Activated CD4-positive, CD25-positive, alpha-beta regulatory T cell (primary cell): ENCODE results near the gene MCAT.
"Not testable (repeated sequence)": the region's sequence is repeated elsewhere in the genome, so short reads cannot be mapped to it uniquely, and the experiment has no call there.

Experiments
- DNase-seq, 4 experiments: peaks; one replicate each; lab custom pipeline; 2025; lab: John Stamatoyannopoulos, UW

Gene MCAT

GRCh38 chr22:43127166-43127908, 15.9 kb downstream of the MCAT start:
- DNase-seq = no peak

- no peak for DNase-seq
These were observed 16.6 kb downstream of the MCAT start for GRCh38 chr22:43126501-43127165.

- no peak for DNase-seq
These were observed 24.2 kb downstream of the MCAT start for GRCh38 chr22:43118953-43119458.

- DNase-seq = no peak
These were observed 25.0 kb downstream of the MCAT start for GRCh38 chr22:43118024-43118849.

- DNase-seq = no peak
These were observed 26.3 kb downstream of the MCAT start for GRCh38 chr22:43116932-43117331.

GRCh38 chr22:43114958-43115357, 28.2 kb downstream of the MCAT start:
- DNase-seq = no peak

- DNase-seq = no peak
These were observed 29.5 kb downstream of the MCAT start for GRCh38 chr22:43113526-43114251.

GRCh38 chr22:43110927-43111623, 32.1 kb downstream of the MCAT start:
- DNase-seq = peak in 1 of 4 experiments; percentile 23

GRCh38 chr22:43110444-43110926, 32.7 kb downstream of the MCAT start, which contains the start of gene BIK:
TSS of gene BIK (plus strand) at chr22:43110750. CDS start at chr22:43124023, 13,273 bp downstream.
- DNase-seq = peak in 3 of 4 experiments; percentile 11 to 22 (median 18)

GRCh38 chr22:43109921-43110443, 33.2 kb downstream of the MCAT start:
- DNase-seq = peak in 2 of 4 experiments; percentile 21 to 36

- no peak for DNase-seq
These were observed 33.7 kb downstream of the MCAT start for GRCh38 chr22:43109511-43109910.

GRCh38 chr22:43106302-43106701, 36.9 kb downstream of the MCAT start:
- DNase-seq = no peak

- not testable (repeated sequence) for DNase-seq
These were observed 38.2 kb downstream of the MCAT start for GRCh38 chr22:43104950-43105349.

- DNase-seq = not testable (repeated sequence)
These were observed 39.1 kb downstream of the MCAT start for GRCh38 chr22:43104056-43104625.

- DNase-seq = no peak
These were observed 41.9 kb downstream of the MCAT start for GRCh38 chr22:43101306-43101705.

- DNase-seq = no peak
These were observed 43.0 kb downstream of the MCAT start for GRCh38 chr22:43100225-43100624.

GRCh38 chr22:43099095-43099494, 44.1 kb downstream of the MCAT start:
- DNase-seq = no peak

- DNase-seq = no peak
These were observed 44.8 kb downstream of the MCAT start for GRCh38 chr22:43098356-43098755.

- no peak for DNase-seq
These were observed 46.8 kb downstream of the MCAT start for GRCh38 chr22:43096420-43096819.

GRCh38 chr22:43094551-43094950, 48.6 kb downstream of the MCAT start:
- no peak for DNase-seq
